Sciatic nerve (tissue), 2 donors: ENCODE data around the gene SHISA7. TPM values are rescaled to one million over a fixed set of nuclear protein-coding genes. Genes with fewer than 3 reads are reported as not detected.

ENCODE experiments used
- ATAC-seq: fragments of 200-7000 bp; cut with Tn5 transposase; one replicate; pipeline ENCODE4 v1.9.1; 2020; ENCODE audit warnings: mild to moderate bottlenecking, moderate library complexity
- DNase-seq: peaks from one replicate; pipeline ENCODE4 v3.0.0-alpha.2; 2020; ENCODE audit warnings: low spot score
- intact Hi-C: fragments of 100-400 bp; cut with DNase I; formaldehyde crosslinking; loops from one replicate; pipeline ENCODE4 v1.14.2; 2022
- total RNA-seq: library from RNA; stranded (reverse); fragmentation: NEBNext Ultra II Directional; extraction: Animal tissue kit (Norgen Biotek cat#: 25700); gene quantifications from one replicate; pipeline ENCODE4 v1.2.1, GENCODE V29; 2021
- donor health status: DM: no; HTN: no; CAD: no.
- donor health status: DM: no; HTN: no; CAD: no.

SHISA7 gene
- total RNA-seq, 1 donor from 2014 or later: 9.0 TPM

DNA sequence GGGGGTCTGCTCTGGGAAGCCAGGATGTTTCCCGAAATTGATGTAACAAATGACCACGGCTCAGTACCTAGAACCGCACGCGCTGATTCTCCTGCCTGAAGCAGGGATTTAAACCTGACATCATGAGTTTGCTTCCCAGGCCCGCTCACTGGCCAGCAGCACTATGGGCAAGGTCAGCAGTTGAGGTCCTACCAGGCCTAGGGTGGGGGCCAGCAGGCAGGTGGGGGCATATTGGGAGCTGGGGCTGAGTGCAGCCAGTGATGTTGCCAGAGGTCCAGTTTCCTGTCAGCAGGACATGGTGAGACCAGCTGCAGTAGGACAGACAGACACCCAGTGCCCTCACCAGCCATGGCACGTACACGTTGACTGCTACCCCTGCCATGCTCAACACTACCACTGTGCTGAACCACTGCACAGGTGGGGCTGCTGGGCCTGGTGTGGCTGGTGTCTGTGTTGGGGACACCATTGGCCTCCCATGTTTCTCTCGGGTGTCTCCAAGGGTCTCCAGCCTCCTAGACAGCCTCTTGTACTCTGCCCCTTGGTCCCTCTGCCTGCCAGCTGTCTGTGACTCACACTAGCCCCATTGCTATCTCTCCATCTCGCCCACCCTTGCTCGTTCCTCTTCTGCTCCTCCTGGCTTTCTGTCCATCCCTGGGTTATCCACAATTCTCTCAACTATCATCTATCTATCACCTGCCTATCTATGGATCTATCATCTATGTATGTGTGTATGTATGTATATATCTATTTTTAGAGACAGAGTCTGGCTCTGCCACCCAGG lies 22.6 kb upstream of the SHISA7 start:
- intact Hi-C loops: no loop called here
- ATAC-seq: no peak
- DNase-seq: no peak

DNA sequence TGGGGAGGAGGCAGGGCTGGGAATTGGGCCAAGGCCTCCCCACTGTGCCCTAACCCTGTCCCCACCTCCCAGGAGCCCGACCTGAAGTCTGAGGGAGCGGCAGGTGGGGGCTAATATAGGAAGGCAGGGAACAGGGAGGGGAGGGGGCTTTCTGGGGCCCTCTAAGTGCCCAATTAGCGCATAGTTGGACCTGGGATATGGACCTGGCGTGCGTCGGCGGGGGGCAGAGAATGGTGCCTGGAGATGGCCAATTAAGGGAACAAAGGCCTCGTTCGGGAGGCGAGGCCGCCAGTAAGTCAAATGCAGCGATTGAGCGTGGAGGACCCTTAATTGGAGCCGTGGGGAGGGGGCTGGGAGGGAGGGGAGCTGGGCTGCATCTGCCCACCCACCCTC lies 21.6 kb upstream of the SHISA7 start, which contains the start of gene C19orf85:
C19orf85 (minus strand) TSS at position 90 of the 393 bp plus-strand sequence. CDS start 197 bp downstream, outside the sequence.
- DNase-seq: no peak
- no peak for ATAC-seq
- intact Hi-C loops: no loop called here

GRCh38 chr19:55464039-55464661 lies 21.1 kb upstream of the SHISA7 start:
- intact Hi-C loops: no loop called here
- DNase-seq: no peak
- no peak for ATAC-seq

GRCh38 chr19:55463583-55464031 lies 20.5 kb upstream of the SHISA7 start:
- peak; percentile 60 for DNase-seq
- intact Hi-C loops: no loop called here

GRCh38 chr19:55462722-55463121 lies 19.6 kb upstream of the SHISA7 start:
- intact Hi-C loops: no loop called here
- ATAC-seq (no peak), DNase-seq (no peak)

More at GRCh38 chr19:55463583-55464031, 20.5 kb upstream of the SHISA7 start:
- ATAC-seq: no peak

GRCh38 chr19:55461974-55462626 lies 19.0 kb upstream of the SHISA7 start:
- no peak for ATAC-seq
- DNase-seq: no peak
- intact Hi-C loops: no loop called here

DNA sequence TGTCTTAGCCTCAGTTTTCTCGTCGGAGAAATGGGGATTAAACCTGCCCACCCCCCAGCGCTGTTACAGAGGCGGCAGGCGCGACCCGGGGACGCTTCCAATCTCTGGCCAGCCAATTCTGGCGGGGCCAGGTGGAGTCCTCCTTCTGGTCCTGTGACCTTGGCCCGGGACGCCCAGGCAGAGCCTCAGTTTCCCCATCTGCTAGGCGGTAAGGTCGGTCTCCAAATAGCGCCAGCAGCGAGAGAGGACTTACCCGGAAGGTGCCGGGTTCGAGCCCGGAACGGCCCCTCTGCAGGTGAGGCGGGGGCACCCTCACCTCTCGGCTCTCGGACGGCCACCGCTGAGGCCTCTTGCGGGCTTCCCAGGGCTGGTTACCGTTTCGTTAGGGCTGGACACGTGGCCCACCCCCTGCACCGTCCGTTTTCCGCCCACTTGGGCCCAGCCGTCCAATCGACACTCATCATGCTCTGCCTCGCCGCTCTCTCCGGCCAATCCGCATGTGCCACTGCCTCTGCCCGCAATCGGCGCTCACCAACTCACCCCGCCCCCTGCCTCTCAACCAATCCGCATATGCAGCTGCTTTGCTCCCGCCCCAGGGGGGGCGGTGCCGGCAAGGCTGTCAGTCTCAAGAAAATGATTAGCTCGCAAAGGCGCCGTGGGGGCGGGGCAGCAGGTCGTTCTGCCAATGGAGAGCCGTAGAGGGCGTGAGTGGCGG lies 18.3 kb upstream of the SHISA7 start, which contains the start of gene ISOC2:
ISOC2 (minus strand) TSS at position 384 of the 715 bp plus-strand sequence. CDS start 5,156 bp downstream, outside the sequence.
- ATAC-seq (peak; percentile 97), DNase-seq (peak; percentile 100)
- intact Hi-C loops: no loop called here

DNA sequence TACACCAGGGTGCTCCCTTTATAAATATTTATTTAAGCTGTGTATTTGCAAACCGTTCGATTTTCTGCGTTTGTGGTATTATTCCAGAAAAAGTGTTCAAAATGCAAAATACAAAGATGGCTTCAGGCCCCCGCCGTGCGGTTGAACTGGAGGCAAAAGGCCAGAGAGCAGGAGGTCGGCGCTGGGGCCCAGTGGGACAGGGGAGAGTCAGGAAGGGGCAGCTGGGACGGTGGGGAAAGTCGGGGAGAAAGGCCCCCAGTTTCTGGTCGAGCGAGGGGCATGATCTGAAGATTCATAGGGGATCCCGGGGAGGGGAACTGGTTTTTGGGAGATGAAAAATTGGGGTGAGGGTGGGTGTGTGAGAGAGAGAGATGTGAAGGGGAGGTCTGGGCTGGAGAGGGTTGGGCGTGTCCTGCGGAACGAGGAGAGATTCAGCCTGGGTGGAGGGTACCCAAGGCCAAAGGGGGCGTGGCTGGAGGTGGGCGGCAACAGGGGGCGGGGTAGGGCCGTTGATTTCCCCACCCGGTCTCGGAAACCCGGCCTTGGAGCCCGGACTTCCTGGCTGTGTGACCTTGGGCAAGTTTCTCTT lies 17.7 kb upstream of the SHISA7 start:
- ATAC-seq (peak; percentile 86), DNase-seq (peak; percentile 94)
- intact Hi-C loops: no loop called here

DNA sequence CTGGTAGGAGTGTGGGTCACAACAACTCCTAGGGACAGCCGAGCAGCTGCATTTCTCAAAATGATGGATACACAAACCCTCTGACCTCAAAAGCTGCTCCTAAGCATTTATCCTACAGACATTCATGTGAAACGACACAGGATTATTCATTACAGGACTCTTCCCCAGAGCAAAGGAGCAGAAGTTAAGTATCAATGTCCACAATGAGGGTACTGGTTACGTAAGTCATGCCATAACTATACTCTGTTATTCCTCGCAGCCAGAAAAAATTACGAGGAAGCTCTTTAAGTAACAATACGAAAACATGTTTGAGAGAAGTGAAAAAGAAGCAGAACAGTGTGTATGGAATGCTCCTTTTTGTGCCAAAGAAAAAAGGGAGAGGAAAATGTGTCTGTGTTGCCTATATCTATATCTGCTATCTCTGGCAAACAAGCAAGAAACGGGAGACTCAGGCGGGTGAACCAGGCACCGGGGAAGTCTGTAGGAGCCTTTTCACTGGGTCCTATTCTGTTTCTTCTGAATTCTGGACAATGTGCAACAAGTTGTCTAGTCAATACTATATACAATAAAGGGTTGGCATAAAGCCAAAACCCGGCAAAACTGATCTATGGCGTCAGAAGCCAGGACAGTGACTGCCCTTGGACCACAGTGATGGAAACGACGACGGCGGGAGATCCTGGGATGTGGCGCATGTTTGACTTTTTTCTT lies 17.0 kb upstream of the SHISA7 start:
- ATAC-seq: no peak
- intact Hi-C loops: no loop called here
- DNase-seq: no peak

- DNase-seq: peak; percentile 60
- ATAC-seq: no peak
- intact Hi-C loops: no loop called here
Measured at GRCh38 chr19:55459551-55459949, 16.4 kb upstream of the SHISA7 start.

- DNase-seq (no peak), ATAC-seq (no peak)
- intact Hi-C loops: no loop called here
Measured at GRCh38 chr19:55457683-55458457, 14.8 kb upstream of the SHISA7 start.

GRCh38 chr19:55456347-55456746 lies 13.2 kb upstream of the SHISA7 start:
- no peak for DNase-seq
- no peak for ATAC-seq
- intact Hi-C loops: no loop called here

- intact Hi-C loops: no loop called here
- DNase-seq (no peak), ATAC-seq (no peak)
Measured at GRCh38 chr19:55455576-55456235, 12.6 kb upstream of the SHISA7 start.

DNA sequence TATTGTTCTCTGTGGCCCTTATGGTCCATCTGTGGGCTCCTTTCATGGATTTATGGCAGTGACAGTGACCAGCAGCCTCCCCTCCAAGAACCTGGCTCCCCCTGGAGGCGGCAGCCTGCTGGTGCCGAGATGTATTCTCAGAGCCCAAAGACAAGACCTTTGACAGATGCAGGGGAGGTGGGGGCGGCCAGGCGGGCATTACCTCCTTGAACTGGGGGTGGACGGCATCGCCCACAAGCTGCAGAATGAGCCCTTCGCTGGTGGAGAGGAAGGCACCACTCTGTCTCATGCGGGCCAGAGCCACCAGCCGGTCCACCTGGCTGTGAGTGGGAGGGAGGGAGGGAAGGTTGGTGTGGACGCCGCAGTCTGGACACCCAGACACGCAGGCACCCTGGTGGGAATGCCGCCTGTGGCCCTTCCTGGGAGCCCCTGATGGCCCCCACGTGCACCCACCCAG lies 11.7 kb upstream of the SHISA7 start:
- intact Hi-C loops: no loop called here
- ATAC-seq (no peak), DNase-seq (no peak)

DNA sequence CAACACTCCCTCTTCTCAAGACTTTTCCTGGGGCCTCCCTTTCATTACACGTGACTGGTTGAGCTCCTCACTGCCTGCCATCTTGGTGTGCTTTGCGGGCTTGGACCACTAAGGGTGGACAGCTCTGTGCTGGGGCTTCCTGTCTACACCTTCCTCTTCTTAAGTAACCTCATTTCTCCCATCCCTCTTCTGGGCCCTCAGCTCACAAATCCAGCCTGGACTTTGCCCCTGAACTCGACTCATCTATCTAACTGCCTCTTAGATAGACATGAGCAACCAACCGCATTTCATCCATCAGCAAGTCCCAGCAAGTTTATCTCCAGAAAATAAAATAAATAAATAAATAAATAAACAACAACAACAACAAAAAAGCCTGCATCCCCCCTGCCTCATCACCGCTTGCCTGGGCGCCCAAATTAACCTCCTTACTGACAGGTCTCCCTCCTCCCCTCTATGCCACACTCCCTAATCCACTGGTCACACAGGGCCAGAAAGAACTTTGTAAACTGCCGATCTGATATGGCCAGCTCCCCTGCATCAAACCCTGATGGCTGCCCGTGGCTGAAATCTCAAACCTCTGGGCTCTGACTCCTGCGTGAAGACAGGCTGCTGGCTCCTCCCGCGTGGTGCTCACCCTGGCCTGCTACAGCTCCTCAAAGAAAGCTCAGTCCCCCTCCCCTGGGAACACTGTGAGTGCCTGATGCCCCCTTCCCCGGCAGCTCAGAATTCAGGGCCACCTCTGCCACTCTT lies 10.6 kb upstream of the SHISA7 start:
- intact Hi-C loops: no loop called here
- ATAC-seq (no peak), DNase-seq (no peak)

DNA sequence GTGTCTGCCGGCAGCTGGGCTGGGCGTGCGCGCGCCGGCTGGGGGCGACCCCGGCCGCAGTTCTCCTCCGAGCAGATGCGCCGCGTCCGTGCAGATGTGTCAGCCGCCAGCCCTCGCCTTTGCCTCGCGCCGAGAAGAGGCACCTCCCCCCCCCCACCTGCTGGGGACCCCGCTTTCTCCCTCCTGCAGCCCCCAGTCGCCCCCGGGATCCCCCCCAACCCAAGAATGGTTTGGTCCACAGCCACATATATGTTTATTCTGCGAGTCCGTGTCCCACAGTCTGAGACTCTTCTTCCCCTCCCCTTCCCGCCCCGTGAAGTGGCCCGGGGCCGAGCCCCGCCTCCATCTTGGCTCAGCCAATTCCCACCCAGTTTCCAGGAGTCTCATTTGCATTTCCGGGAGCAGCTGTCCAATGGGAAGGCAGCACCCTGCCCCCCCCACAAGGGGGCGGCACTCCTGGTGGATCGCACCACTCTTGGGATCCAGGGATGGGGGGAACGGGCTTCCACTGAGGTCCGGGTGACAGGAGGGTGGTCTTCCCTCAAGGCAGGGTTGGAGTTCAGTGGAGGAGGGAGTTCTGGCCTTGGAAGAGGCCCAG lies 9.7 kb upstream of the SHISA7 start:
- DNase-seq (peak; percentile 83), ATAC-seq (peak; percentile 85)
- intact Hi-C loops: no loop called here
